ENCODE measurements around the gene RAB11B.

DNA sequence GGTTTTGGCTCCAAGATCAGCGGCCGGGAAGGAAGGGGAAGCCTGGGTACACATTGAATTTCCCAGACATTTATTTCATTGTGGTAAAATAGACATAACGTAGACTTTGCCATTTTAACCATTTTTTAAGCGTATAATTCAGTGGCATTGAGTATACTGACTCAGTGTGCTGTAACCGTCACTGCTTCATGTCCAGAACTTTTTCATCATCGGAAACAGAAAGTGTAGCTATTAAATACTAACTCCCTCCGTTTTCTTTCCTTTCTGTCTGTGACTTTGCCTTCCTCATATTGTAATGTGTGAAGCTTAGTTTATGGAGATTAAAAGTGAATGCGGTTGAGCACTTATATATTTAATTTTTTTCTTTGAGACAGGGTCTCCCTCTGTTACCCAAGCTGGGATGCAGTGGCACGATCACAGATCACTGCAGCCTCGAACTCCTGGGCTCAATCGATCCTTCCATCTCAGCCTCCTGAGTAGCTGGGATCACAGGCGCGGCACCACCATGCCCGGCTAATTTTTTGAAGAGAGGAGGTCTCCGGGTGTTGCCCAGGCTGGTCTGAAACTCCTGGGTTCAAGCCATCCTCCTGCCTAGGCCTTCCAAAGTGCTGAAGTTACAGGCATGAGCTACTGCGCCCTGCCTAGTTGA is 56.0 kb downstream of the RAB11B start:
- TF ChIP-seq, protein P1, sequence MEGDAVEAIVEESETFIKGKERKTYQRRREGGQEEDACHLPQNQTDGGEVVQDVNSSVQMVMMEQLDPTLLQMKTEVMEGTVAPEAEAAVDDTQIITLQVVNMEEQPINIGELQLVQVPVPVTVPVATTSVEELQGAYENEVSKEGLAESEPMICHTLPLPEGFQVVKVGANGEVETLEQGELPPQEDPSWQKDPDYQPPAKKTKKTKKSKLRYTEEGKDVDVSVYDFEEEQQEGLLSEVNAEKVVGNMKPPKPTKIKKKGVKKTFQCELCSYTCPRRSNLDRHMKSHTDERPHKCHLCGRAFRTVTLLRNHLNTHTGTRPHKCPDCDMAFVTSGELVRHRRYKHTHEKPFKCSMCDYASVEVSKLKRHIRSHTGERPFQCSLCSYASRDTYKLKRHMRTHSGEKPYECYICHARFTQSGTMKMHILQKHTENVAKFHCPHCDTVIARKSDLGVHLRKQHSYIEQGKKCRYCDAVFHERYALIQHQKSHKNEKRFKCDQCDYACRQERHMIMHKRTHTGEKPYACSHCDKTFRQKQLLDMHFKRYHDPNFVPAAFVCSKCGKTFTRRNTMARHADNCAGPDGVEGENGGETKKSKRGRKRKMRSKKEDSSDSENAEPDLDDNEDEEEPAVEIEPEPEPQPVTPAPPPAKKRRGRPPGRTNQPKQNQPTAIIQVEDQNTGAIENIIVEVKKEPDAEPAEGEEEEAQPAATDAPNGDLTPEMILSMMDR (IDR thresholded peaks at IDR 0.05) = no peak
- no peak for TF ChIP-seq POLR2A (IDR thresholded peaks at IDR 0.05)

Data from breast epithelium (tissue), 3 donors.